ENCODE results near the gene ALKBH1. TPM values are rescaled to one million over a fixed set of nuclear protein-coding genes. Genes with fewer than 3 reads are reported as not detected.

ALKBH1 gene
- total and polyA plus RNA-seq, 9 of the 15 experiments (the other 6 are each of a cell fraction or from before 2014, with no cell fraction given) = 5.3 to 19.4 (median 10.7) TPM

DNA sequence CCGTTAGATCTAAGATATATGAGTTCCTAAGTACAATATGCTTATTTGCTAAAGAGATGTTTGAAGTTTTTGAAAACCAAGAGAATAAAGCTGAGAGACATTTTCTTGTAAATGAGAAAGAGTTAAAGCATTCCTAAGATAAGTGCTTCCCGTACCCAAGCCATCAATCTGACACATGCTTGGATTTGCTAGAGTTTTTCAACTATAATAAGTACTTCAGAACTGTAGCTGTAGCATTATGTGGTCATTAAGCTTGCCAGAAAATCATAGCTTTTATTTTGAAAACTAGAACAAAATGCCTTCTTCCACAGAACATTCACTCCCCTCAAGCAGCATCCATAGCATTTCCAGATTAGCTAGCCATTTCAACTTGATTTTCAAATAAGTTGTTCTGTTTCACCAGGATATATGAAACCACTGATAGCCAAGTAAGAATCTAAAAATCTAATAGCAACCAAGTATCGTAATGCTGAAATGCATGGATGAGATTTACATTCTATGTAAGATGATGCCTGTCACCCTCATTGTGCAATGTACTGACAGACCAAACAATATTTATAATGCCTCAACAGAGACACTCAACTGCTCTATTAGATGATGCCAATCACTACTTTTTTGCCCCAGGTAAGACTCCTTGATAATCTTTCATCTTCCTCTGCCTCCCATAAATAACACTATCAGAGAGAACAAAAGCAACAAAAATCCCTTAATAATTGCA, 45.1 kb upstream of the ALKBH1 start:
- H3K79me2 ChIP-seq (ENCODE audit: control insufficient read depth, insufficient read depth, low read length) = peaks cover 51% of the 10 kb centered on the region
- H3K36me3 ChIP-seq (ENCODE audit: control insufficient read depth, insufficient read depth, low read length) = peaks cover 80% of the 10 kb centered on the region
- POLR2A ChIA-PET = interaction anchor here (0.7 to 0.8 kb wide), 2 partner anchors 8 to 13 kb away, joined by 3 to 4 read pairs; partner anchors contain the start of gene SNW1
- peak; percentile 29 for FAIRE-seq
- CTCF ChIA-PET (ENCODE audit: low intra/inter-chr PET ratio) = interaction anchor here (0.7 kb wide), 1 partner anchor 11 kb away, joined by 3 read pairs; no protein-coding TSS in a partner anchor
- intact Hi-C loops (cut with micrococcal nuclease) = no loop called here
- WGBS (ENCODE audit: insufficient coverage, low coverage, missing lambda C conversion rate) = 83% methylated on average over 3 of the region's 3 CpGs
- no peak overlapping the region for H3K4me2 ChIP-seq (ENCODE audit: insufficient read depth, low read length)
- H3K9ac ChIP-seq (ENCODE audit: insufficient read depth in 1 of 2, low read depth in 2 of 2, low read length in 2 of 2) = no peak overlapping the region
- no peaks in the 10 kb centered on the region for H3K9me1 ChIP-seq (ENCODE audit: control insufficient read depth, insufficient read depth, low read length)
- no peak for ATAC-seq
- no peak for DNase-seq (ENCODE audit: extremely low read depth in 1 of 4, low spot score in 3 of 4)
- H3K4me1 ChIP-seq (replicated peaks in 1 of 2; ENCODE audit: control insufficient read depth in 2 of 2, insufficient read depth in 2 of 2, low read length in 2 of 2) = no peaks in the 10 kb centered on the region; a peak in 1 of 5 replicates
- H3K27me3 ChIP-seq (ENCODE audit: control insufficient read depth in 2 of 2, insufficient read depth in 2 of 2, low read length in 2 of 2) = no peaks in the 10 kb centered on the region
- in situ Hi-C loops (cut with MboI) = no loop called here
- no peaks in the 10 kb centered on the region for H4K20me1 ChIP-seq (replicated peaks; ENCODE audit: control insufficient read depth, insufficient read depth, low read length)
- no peak overlapping the region for H3K4me3 ChIP-seq
- H2AFZ ChIP-seq (ENCODE audit: low read depth, low read length) = no peak overlapping the region
- no TSS peak for BruUV-seq (replicated peaks)
- TF ChIP-seq ZNF76 (CRISPR knock-in tag; IDR thresholded peaks at IDR 0.05; ENCODE audit: borderline replicate concordance) (no peak), ZNF23 (CRISPR knock-in tag; IDR thresholded peaks at IDR 0.05) (no peak), ZNF79 (CRISPR knock-in tag; IDR thresholded peaks at IDR 0.05; ENCODE audit: low read depth) (no peak), KLF1 (tag; IDR thresholded peaks at IDR 0.05) (no peak), ZNF24 (IDR thresholded peaks at IDR 0.05) (no peak), KLF13 (tag; IDR thresholded peaks at IDR 0.05; ENCODE audit: borderline replicate concordance, low read depth) (no peak), RAD21 (CRISPR knock-in tag; conservative IDR thresholded peaks at IDR 0.05 in 1 of 2, IDR thresholded peaks at IDR 0.05 in 1 of 2) (no peak), PTBP1 (IDR thresholded peaks at IDR 0.05; ENCODE audit: low read depth, low read length) (no peak), ATF1 (CRISPR knock-in tag; IDR thresholded peaks at IDR 0.05) (no peak), ATF1 (tag; IDR thresholded peaks at IDR 0.05) (no peak), SMARCA4 (IDR thresholded peaks at IDR 0.05) (no peak), ZC3H11A (IDR thresholded peaks at IDR 0.05; ENCODE audit: low read depth, low read length) (no peak)
- TF ChIP-seq, protein P1, sequence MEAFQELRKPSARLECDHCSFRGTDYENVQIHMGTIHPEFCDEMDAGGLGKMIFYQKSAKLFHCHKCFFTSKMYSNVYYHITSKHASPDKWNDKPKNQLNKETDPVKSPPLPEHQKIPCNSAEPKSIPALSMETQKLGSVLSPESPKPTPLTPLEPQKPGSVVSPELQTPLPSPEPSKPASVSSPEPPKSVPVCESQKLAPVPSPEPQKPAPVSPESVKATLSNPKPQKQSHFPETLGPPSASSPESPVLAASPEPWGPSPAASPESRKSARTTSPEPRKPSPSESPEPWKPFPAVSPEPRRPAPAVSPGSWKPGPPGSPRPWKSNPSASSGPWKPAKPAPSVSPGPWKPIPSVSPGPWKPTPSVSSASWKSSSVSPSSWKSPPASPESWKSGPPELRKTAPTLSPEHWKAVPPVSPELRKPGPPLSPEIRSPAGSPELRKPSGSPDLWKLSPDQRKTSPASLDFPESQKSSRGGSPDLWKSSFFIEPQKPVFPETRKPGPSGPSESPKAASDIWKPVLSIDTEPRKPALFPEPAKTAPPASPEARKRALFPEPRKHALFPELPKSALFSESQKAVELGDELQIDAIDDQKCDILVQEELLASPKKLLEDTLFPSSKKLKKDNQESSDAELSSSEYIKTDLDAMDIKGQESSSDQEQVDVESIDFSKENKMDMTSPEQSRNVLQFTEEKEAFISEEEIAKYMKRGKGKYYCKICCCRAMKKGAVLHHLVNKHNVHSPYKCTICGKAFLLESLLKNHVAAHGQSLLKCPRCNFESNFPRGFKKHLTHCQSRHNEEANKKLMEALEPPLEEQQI (IDR thresholded peaks at IDR 0.05) = no peak
- TF ChIP-seq, protein P2, sequence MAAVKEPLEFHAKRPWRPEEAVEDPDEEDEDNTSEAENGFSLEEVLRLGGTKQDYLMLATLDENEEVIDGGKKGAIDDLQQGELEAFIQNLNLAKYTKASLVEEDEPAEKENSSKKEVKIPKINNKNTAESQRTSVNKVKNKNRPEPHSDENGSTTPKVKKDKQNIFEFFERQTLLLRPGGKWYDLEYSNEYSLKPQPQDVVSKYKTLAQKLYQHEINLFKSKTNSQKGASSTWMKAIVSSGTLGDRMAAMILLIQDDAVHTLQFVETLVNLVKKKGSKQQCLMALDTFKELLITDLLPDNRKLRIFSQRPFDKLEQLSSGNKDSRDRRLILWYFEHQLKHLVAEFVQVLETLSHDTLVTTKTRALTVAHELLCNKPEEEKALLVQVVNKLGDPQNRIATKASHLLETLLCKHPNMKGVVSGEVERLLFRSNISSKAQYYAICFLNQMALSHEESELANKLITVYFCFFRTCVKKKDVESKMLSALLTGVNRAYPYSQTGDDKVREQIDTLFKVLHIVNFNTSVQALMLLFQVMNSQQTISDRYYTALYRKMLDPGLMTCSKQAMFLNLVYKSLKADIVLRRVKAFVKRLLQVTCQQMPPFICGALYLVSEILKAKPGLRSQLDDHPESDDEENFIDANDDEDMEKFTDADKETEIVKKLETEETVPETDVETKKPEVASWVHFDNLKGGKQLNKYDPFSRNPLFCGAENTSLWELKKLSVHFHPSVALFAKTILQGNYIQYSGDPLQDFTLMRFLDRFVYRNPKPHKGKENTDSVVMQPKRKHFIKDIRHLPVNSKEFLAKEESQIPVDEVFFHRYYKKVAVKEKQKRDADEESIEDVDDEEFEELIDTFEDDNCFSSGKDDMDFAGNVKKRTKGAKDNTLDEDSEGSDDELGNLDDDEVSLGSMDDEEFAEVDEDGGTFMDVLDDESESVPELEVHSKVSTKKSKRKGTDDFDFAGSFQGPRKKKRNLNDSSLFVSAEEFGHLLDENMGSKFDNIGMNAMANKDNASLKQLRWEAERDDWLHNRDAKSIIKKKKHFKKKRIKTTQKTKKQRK (IDR thresholded peaks at IDR 0.05; ENCODE audit: borderline replicate concordance, low read depth, low read length) = no peak
- H3K27ac ChIP-seq (ENCODE audit: extremely low read depth, low read depth, low read length) = no peak overlapping the region
- H3K9me3 ChIP-seq (replicated peaks; ENCODE audit: control insufficient read depth, insufficient read depth, low read depth, low read length) = no peaks in the 10 kb centered on the region

Data from K562 (cell line).